IPS-20b (cell line): ENCODE data around the gene PYGM.

Experiments used
- H3K27ac ChIP-seq: one replicate; pipeline ENCODE4 v1.5.1; 2013; ENCODE audit warnings: low read length
- H3K27me3 ChIP-seq: 2 replicates; pipeline ENCODE4 v1.6.1; 2013; ENCODE audit warnings: mild to moderate bottlenecking, low read length, inconsistent platforms; ENCODE audit not compliant: insufficient read depth
- H3K36me3 ChIP-seq: 2 replicates; pipeline ENCODE4 v1.6.1; 2013; ENCODE audit warnings: low read depth, mild to moderate bottlenecking, inconsistent platforms, low read length, moderate library complexity; ENCODE audit not compliant: insufficient read depth
- H3K4me1 ChIP-seq: 2 replicates; pipeline ENCODE4 v1.6.1; 2013; ENCODE audit warnings: mild to moderate bottlenecking, control low read depth, inconsistent platforms, low read length, moderate library complexity; ENCODE audit not compliant: insufficient read depth
- H3K4me3 ChIP-seq: 2 replicates; pipeline ENCODE4 v1.5.1; 2013; ENCODE audit warnings: mild to moderate bottlenecking, low read length, inconsistent platforms
- H3K9ac ChIP-seq: 2 replicates; pipeline ENCODE4 v1.6.1; 2013; ENCODE audit warnings: low read depth, mild to moderate bottlenecking, inconsistent platforms, low read length, moderate library complexity
- H3K9me3 ChIP-seq: 2 replicates; pipeline ENCODE4 v1.6.1; 2013; ENCODE audit warnings: mild to moderate bottlenecking, low read depth, low read length, inconsistent platforms; ENCODE audit not compliant: insufficient read depth

Gene PYGM

DNA sequence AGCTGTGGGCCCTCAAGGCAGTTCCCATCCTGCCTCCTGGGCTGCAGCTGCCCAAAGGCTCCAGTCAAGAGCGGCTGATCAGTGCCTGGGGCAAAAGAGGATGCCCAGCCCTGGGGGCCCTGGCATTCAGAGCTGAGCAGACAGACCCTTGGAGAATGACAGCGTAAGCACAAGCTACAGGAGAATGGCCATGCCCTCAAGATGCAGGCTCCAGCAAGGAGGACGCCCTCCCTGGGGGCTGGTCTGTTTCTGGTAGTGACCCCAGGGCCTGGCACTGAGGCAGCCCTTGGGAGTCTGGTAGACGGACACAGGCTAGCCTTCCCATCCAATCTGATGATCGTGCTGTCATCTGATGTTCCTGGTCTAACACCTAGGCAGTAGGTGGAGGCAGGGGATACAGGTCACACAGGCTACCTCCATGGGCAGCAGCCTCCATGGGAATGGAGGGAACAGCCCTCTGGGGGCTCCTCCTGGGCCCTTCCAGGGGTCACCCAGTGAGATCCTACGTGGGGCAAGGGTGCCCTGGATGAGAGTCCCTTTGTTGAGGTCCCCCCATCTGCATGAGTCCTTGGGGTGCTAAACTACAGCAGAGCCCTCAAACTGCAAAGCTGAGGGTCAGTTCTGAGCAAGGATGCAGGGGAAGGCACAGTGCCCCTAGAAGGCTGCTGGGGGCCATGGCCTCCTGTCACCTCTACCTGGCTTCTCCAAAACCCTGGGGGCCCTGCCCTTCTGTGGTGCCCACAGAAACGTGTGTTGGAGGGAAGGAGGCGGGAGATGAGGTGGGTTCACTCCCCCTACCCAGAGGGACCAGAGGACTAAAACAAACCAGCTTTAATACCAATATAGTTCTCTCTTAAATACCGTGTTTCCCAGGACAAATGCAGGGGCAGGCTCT lies 28.8 kb upstream of the PYGM start:
- Histone ChIP-seq H3K27ac (no peak overlapping the region), H3K9ac (no peak overlapping the region), H3K27me3 (no peaks in the 10 kb centered on the region), H3K4me3 (no peak overlapping the region), H3K9me3 (no peaks in the 10 kb centered on the region), H3K36me3 (no peaks in the 10 kb centered on the region), H3K4me1 (no peaks in the 10 kb centered on the region)

DNA sequence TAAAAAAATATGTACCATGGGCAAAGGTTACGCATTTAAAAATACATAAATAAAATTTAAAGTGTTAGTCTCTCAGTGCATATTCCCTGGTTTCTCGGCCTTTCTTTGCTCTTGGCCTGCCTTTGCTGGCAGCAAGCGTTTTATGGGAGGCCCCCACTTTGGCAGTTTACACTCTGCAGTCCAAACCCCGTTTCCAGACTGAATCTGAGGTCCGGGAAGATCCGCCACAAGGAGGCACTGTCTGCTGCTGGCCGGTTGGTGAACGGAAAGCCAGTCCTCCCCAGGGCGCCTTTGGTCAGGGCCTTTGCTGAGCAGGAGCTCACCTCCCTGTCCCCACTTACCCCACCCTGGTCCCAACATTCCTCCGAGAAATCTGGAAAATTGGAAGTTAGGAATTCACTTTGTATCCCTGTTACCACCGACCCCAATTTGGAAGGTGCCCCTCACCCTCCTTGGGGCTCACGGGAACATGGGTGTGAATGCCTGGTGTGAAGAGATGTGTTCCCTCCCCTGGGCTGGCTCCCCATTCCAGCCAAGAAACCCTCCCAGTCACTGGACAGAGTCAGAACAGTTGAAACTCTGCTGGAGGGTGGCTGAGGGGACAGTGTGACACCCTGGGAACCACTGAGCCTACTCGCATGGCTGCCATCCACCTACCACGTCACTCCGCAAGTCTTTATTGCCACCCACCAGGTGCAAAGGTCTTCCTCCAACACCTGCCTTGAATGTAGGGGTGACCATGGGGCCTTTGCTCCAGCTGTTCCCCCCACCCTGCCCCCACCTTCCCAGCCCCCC lies 27.9 kb upstream of the PYGM start:
- no peaks in the 10 kb centered on the region for H3K27me3 ChIP-seq
- no peaks in the 10 kb centered on the region for H3K4me1 ChIP-seq
- H3K9ac ChIP-seq: no peak overlapping the region
- H3K4me3 ChIP-seq: no peak overlapping the region
- H3K27ac ChIP-seq: no peak overlapping the region
- H3K36me3 ChIP-seq: no peaks in the 10 kb centered on the region
- no peaks in the 10 kb centered on the region for H3K9me3 ChIP-seq

DNA sequence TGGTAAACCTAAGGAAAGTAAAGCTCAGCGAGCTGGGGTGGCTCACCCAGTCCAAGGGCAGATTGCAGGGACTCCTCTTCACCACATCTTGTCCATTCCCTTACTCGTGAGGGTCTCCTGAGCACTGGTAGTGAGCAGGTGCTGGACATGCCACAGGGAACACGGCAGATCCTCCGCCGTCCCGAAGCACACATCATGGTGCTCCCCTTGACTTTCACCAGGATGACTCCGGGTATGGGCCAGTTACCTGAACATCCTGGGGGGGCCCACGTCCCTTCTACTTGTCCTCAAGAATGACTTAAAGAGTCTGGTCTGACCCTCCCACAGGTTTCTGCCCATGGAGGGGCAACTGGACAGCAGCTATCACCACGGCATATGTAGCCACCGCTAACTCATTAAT lies 26.5 kb upstream of the PYGM start:
- H3K27ac ChIP-seq: no peak overlapping the region
- H3K36me3 ChIP-seq: no peaks in the 10 kb centered on the region
- H3K9ac ChIP-seq: no peak overlapping the region
- H3K9me3 ChIP-seq: no peaks in the 10 kb centered on the region
- no peaks in the 10 kb centered on the region for H3K4me1 ChIP-seq
- no peak overlapping the region for H3K4me3 ChIP-seq
- H3K27me3 ChIP-seq: no peaks in the 10 kb centered on the region

DNA sequence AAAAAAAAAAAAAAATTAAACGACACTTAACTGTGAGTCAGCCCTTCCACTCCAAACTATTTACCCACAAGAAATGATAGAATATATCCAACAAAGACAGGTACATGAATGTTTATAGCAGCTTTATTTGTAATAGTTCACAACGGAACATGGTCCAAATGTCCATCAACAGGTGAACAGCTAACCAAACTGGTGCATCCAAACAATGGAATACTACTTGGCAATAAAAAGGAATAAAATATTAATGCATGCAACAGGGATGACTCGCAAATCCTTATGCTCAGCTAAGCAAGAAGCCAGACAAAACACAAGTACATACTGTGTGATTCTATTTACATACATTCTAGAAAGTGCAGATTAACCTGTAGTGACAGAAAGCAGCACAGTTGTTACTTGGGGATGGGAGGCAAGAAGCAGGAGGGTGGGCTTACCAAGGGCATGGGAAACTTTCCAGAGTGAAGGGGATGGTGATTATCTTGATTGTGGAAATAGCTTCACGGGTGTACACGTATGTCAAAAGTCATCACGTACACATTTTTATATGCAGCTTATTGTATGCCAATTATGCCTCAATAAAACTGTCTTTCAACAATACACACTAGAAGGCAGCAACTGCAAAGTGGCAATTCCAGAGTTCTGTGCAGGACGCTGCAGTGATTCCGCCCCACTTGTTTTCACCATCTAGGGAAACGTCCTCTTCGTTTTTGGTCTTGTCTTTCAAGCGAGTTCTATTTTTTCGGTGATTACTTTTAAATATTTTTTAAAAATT lies 25.2 kb upstream of the PYGM start:
- no peaks in the 10 kb centered on the region for H3K4me1 ChIP-seq
- H3K27ac ChIP-seq: no peak overlapping the region
- no peaks in the 10 kb centered on the region for H3K9me3 ChIP-seq
- no peak overlapping the region for H3K9ac ChIP-seq
- H3K27me3 ChIP-seq: no peaks in the 10 kb centered on the region
- no peaks in the 10 kb centered on the region for H3K36me3 ChIP-seq
- H3K4me3 ChIP-seq: no peak overlapping the region

DNA sequence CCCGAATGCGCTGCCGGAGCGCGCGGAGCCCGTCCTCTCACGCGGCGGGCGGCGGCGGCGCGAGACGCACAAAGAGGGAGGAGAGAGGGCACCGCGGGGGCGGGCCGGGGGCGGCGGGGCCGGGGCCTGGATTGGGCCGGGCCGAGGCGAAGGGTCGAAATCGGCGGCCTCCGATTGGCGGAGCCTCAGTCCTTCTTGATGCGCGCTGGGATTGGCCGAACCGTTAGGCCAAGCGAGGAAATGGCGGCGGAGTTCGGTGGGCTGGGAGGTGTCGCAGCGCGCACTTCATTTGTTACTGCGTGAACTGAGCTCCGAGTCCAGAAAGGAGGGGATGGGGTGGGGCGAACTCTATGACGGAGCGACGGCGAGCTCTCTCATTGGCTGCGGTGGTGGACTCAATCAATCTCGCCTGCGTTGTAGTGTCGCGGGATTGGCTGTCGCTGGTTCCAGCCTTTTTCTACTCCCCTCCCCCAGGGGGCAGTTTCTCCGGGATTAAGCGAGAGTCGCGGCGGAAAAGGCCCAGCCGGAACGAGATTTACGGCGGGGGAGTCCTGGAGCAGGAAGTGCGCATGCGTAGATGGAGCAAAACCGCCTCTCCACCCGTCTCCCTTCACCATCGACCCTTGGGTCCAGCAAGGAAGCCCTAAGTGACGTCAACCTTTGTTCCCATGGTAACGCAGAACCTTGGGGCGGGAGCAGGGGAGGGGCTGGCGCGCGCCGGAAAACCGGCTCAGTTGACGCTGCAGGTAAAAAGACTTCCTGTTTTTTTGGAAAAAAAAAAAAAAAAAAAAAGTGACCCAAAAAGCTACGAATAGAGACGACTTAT lies 18.9 kb upstream of the PYGM start, which contains the start of gene SF1:
SF1 (minus strand) TSS at position 70 of the 826 bp plus-strand sequence. CDS start 150 bp downstream, outside the sequence.
- Histone ChIP-seq H3K27me3 (no peaks in the 10 kb centered on the region), H3K27ac (peak within 1 kb of the TSS; percentile 89), H3K36me3 (peaks cover 38% of the 10 kb centered on the region), H3K4me1 (peaks cover 14% of the 10 kb centered on the region), H3K9ac (peak within 1 kb of the TSS; percentile 88), H3K4me3 (peak within 1 kb of the TSS; percentile 100), H3K9me3 (no peaks in the 10 kb centered on the region)

DNA sequence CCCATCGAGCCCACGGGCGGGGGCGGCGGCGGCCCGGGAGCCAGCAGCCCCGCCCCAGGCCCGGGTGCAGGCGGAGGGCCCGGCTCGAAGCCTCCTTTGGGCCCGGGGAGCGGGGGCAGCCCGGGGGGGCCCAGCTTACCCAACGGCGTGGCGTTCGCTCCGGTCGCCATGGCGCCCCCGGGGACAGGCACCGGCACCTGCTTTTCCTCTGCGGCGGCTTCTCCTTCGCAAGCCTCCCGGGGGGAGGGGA lies 18.4 kb upstream of the PYGM start:
- H3K9ac ChIP-seq: peak overlapping the region; percentile 85
- H3K9me3 ChIP-seq: no peaks in the 10 kb centered on the region
- no peaks in the 10 kb centered on the region for H3K27me3 ChIP-seq
- H3K36me3 ChIP-seq: peaks cover 44% of the 10 kb centered on the region
- H3K4me1 ChIP-seq: peaks cover 14% of the 10 kb centered on the region
- H3K4me3 ChIP-seq: peak overlapping the region; percentile 74; the same call in 1 of the 2 replicates
- no peak overlapping the region for H3K27ac ChIP-seq

DNA sequence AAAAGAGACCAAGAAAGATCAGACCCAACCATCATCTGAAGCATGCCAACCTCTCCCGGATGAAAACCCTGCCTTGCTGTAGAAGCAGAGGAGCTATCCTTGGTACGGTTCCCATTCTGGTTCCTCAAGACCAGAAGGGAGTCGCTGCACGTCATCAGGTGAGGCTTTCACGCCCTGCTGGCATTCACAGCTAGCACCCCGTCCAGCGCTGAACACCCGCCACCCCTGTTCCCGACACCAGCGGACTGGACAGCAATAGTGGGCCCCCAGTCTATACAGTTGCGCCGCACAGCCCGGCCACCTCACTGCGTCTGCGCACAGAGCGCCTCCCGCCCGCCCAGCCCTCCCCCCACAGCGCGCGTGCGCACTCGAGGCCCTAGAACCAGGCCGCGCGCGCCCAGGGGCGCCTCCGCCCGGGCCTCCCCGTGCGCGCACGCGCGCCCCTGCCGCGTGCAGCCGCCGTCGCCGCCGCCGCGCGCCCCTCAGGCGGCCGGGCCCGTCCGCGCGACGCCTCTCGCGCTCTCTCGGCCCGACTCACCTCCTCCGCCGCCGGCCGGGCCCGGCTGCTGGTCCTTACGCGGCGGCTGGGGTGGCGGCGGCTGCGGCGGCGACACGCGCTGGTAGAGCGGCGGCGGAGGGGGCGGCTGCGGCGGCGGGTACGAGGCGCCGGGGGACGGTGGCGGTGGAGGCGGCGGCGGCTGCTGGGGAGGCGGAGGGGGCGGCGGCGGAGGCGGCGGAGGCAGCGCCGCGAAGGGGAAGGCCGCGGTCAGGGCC lies 17.9 kb upstream of the PYGM start:
- no peaks in the 10 kb centered on the region for H3K27me3 ChIP-seq
- no peaks in the 10 kb centered on the region for H3K9me3 ChIP-seq
- peaks cover 49% of the 10 kb centered on the region for H3K36me3 ChIP-seq
- H3K4me1 ChIP-seq: peaks cover 14% of the 10 kb centered on the region
- peak overlapping the region; percentile 100 for H3K4me3 ChIP-seq
- no peak overlapping the region for H3K27ac ChIP-seq
- H3K9ac ChIP-seq: peak overlapping the region; percentile 88

DNA sequence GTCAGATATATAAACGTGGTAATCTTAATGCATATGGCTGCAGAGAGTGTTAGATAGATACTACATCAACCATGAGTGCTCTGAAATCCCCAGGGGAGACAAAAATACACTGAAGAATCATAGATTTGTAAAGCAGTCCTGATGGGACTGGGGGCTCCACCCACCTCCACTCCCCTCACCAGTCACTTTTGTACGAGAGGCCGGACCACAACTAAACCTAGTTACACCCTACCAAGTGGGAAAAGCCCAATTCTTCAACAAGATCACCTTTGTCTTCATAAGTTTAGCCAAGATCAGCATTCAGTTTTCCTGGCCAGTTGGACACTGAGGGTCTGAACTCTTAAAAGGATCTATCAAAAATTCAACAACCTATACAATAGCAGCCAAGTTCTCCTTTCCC lies 17.1 kb upstream of the PYGM start:
- Histone ChIP-seq H3K9me3 (no peaks in the 10 kb centered on the region), H3K4me3 (peak overlapping the region; percentile 100), H3K9ac (peak overlapping the region; percentile 88), H3K27ac (no peak overlapping the region), H3K36me3 (peaks cover 57% of the 10 kb centered on the region), H3K27me3 (no peaks in the 10 kb centered on the region), H3K4me1 (peaks cover 14% of the 10 kb centered on the region)

DNA sequence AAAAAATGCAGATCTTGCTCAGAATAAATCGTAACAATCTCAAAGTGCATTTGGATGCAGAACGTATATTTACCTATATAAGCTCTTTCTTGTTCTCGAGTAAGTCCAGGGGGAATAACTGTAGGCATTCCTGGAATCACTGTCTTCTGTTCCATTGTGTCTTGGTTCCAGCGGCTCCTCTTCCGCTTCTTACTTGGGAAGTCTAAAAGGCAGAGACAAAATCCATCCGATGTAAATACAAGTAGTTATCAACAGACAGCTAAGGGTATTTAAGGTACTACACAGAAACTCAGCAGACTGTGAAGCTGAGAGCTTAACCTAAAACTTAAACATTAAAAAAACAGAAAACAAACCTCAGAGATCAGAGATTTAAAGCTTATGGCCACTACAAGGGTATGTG lies 16.7 kb upstream of the PYGM start:
- H3K9ac ChIP-seq: peak overlapping the region; percentile 88; the same call in 1 of the 2 replicates
- no peak overlapping the region for H3K27ac ChIP-seq
- peaks cover 61% of the 10 kb centered on the region for H3K36me3 ChIP-seq
- H3K9me3 ChIP-seq: no peaks in the 10 kb centered on the region
- peaks cover 14% of the 10 kb centered on the region for H3K4me1 ChIP-seq
- H3K27me3 ChIP-seq: no peaks in the 10 kb centered on the region
- peak overlapping the region; percentile 100 for H3K4me3 ChIP-seq

DNA sequence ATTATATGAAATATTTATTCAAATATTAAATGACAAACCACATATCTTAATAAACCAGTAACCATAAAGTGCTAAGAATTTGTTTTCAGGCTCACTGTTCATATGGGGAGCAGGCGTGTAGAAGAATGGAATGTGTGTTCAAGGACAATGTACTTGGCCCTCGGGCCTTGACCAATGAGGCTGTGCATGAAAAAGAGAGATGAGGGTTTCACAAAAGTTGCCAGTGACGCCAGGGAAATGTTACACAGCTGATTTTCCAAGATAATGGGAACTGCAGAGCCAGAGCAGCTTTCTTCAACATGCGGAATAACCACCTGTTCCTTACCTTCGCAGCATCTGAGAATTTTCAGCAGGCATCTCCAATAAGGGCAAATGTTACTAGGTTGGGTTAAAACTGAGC lies 14.4 kb upstream of the PYGM start:
- Histone ChIP-seq H3K27ac (no peak overlapping the region), H3K4me1 (peaks cover 14% of the 10 kb centered on the region), H3K36me3 (peaks cover 84% of the 10 kb centered on the region), H3K9ac (no peak overlapping the region), H3K4me3 (no peak overlapping the region), H3K9me3 (no peaks in the 10 kb centered on the region), H3K27me3 (no peaks in the 10 kb centered on the region)
